Activated gamma-delta T cell treated with anti-CD3 and anti-CD28 coated beads, Interleukin-2, amount 50 U/mL, for 16 hours (primary cell): ENCODE results near the gene EIF2A.
"Not testable (repeated sequence)": the region's sequence is repeated elsewhere in the genome, so short reads cannot be mapped to it uniquely, and the experiment has no call there.

Experiments
- DNase-seq: peaks from one replicate; pipeline ENCODE4 v3.0.0-alpha.2; 2020; ENCODE audit warnings: low read depth

The EIF2A gene

GRCh38 chr3:150602426-150603152 is 56.0 kb downstream of the EIF2A start:
- DNase-seq: no peak

DNA sequence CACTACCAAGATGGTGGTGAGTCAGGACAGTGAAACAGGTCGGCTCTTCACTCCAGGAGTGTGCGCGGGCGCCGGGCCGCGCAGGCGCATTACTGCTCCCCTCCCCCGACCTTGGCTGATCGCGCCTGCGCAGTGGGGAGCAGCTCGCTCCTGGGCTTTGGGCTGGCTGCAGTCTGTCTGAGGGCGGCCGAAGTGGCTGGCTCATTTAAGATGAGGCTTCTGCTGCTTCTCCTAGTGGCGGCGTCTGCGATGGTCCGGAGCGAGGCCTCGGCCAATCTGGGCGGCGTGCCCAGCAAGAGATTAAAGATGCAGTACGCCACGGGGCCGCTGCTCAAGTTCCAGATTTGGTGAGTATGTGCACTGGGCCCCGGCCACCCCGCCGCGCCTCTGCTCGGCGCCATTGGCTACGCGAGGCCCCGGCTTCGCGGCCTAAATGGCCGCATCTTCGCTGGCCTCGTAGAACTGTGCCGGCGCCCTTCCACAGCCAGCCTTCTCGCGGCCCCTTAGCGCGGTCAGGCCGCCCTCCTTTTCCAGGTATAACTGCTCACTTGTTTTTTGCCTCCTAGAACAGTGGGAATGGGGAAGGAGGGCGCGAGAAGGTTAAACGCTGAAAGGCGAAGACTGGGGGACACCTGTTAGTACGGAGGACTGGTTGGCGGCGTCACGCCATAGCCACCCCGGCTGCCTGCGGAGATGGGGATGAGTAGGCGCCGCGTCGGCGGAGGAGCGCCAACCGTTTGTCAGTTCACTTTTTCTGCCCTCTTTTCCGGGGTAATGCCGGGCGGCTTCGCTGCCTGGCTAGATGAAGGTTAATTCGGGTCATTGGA is 56.8 kb downstream of the EIF2A start, which contains the start of gene SELENOT:
SELENOT (plus strand) TSS at position 169 of the 827 bp plus-strand sequence; CDS start at position 211, 42 bp downstream.
- peak; percentile 88 for DNase-seq

GRCh38 chr3:150603980-150604319 is 57.4 kb downstream of the EIF2A start:
- no peak for DNase-seq

DNA sequence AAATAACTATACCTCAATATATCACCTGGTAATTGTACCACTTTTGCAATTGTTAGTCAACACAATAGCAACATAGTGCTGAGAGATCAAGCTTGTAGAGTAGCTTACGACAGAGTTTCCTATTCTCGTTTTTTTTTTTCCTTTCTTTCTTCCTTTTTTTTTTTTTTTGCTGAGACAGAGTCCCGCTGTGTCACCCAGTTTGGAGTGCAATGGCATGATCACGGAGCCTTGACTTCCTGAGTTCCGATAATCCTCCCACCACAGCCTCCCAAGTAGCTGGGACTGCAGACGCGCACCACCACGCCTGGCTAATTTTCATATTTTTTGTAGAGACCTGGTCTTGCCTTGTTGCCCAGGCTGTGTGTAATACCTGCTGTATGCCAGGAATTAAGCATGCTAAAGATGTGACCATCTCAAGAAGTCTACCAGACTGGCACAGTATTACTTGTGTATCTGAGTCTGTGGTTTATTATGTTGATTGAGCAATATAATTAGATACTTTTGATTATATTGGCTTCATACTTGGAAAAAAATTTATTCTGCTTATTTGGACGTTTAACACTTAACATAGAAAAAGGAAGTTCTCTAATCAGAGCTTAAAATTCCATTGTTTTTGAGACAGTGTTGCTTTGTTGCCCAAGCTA is 59.5 kb downstream of the EIF2A start:
- DNase-seq: no peak

DNA sequence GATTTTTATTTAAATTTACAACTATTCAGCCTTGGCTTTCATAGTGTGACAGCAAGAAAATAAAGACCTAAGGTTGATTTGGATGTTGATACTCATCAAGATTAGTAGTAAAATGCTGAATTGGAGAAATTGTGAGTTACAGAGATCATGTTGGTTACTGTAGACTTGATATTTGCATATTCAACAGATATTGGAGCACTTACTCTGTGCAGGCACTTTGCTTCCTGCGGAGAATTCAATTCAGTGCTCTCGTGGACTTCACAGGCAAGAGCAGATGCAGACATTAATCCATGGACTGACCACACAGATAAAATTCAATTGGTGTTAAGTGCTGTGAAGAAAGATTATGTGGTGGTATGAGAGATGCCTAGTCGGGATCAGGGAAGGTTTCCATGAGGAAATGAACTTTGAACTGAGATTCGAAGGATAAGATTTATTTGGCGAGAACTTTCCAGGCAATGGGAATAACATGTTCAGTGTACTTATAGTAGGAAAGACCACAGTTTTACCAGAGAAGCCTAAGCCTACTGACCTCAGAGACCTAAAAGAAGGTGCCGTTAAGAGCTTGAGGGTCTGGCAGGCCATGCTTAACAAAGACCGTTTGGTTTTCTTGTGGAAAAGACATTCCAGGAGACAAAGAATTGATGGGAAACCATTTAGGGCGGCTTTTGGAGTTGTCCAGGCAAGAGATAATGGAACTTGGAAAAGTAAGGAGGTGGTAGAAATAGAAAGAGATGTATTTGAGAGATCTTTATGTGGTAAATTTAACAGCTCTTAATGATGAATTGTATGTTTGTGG is 60.9 kb downstream of the EIF2A start:
- no peak for DNase-seq

DNA sequence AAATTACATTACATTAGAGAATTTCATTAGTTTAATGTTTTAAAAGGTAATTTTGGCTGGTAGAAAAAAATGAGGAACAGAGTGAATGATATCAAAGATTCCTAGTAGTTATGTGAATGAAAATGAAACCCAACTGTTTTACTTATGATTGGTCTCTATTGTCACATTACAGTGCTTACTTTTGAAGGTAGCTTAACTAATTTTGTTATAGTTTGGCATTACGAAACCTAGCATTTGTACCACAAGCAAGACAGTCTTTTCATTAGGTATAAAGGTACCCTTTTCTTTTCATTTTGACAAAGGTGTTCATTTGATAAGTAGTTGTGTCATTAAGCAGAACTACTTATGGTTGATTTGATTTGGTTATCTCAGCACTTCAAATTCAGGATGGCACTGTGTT is 63.4 kb downstream of the EIF2A start:
- DNase-seq: no peak

- DNase-seq: no peak
Measured at GRCh38 chr3:150610785-150611184, 64.2 kb downstream of the EIF2A start.

DNA sequence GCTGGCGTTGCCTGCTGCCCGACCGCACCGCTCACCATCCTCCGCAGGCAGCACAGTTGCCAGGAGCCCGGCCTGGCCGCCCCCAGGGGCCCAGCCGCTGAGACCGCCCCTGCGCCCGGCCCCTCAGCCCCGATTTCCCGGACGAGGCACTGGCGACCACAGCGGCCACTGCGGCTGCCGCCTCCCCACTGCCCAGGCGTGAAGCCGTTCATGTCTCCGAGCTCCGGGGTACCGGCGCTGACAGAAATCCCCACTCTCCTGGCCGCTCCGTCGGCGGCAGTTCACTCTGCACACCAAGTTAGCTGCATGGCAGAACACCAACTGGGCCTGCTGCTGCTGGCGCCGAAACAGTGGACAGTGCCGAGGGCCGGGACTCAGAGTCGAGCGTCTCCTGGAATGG is 65.1 kb downstream of the EIF2A start:
- no peak for DNase-seq

DNA sequence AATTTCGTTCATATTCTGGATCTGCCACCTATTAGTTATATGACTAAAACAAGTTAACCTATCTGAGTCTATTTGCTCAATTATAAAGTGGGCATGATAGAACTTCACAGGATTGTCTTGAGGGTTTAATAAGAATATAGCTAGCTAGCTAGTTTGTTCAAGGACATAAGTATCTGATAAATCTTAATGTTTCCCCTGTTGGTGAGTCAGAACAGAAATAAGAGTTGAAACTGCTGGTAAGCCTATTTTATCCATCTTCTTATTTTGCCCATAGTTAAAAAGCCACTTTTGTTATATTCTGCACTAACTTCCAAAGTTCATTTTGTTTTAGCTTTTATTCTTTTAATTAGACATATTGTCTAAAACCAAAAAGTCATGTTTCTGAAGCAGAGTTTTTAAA is 65.9 kb downstream of the EIF2A start:
- DNase-seq: no peak

DNA sequence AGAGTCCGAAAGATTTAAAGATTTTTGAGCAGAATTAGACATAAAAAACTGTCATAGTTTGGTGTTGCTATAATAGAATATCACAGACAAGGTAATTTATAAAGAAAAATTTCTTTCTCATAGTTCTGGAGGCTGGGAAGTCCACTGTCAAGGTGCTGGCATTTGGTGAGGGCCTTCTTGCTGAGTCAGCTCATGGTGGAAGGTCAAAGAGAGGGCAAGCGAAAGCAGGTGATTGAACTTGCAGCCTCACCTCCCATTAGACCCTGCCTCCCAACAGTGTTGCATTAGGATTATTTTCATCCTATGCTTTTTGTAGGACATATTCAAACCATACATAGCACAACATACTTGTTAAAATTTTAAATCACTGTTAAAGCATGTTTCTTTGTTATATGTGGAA is 66.4 kb downstream of the EIF2A start:
- no peak for DNase-seq

- DNase-seq: no peak
Measured at GRCh38 chr3:150613709-150614480, 67.3 kb downstream of the EIF2A start.

GRCh38 chr3:150620002-150620689 is 73.6 kb downstream of the EIF2A start:
- DNase-seq: no peak

DNA sequence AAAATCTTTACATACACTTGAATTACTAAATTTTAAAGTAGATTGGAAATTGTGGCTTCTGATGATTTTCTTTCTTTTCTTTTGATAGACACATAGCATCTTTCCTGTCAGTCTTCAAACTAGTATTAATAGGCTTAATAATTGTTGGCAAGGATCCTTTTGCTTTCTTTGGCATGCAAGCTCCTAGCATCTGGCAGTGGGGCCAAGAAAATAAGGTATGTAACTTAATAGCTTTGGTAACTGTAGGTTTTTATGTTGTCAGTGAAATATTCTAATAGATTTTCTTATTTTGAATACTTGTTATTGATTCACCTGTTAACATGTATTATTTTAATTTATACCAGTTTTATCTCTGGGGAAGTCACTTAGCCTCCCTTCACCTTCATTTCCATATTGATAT is 76.4 kb downstream of the EIF2A start:
- DNase-seq: not testable (repeated sequence)

- no peak for DNase-seq
Measured at GRCh38 chr3:150623945-150624344, 77.4 kb downstream of the EIF2A start.

GRCh38 chr3:150626148-150626930 is 79.8 kb downstream of the EIF2A start:
- DNase-seq: no peak

DNA sequence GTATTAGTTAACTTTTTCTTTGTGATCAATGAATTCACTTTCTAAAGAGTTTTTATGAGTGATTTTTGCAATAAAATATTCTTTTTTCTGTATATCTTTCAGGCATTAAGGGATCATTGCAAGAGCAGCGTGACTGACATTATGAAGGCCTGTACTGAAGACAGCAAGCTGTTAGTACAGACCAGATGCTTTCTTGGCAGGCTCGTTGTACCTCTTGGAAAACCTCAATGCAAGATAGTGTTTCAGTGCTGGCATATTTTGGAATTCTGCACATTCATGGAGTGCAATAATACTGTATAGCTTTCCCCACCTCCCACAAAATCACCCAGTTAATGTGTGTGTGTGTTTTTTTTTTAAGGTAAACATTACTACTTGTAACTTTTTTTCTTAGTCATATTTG is 81.0 kb downstream of the EIF2A start:
- no peak for DNase-seq

DNA sequence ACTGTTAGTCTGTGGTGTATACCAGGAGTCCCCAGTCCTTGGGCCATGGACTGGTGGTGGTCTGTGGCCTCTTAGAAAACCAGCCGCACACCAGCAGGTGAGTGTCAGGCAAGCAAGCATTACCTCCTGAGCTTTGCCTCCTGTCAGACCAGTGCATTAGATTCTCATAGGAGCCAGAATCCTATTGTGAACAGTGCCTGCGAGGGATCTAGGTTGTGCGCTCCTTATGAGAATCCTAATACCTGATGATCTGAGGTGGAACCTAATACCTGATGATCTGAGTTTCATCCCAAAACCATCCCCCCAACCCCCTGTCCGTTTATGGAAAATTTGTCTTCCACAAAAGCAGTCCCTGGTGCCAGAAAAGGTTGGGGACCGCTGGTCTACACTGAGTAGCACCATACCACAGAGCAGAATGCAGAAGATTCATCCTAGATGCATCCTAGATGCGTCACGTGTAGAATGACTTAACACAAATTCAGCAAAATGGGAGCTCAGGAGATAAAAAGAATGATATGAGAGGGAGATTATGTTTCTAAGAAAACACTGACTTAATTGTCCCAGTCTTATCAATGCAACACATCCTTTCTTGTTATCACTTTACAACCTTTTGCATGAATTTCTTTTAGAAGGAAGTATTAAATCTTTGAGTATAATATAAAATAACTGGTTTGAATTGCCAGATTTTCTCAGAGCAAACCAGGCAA is 85.1 kb downstream of the EIF2A start:
- DNase-seq: no peak

DNA sequence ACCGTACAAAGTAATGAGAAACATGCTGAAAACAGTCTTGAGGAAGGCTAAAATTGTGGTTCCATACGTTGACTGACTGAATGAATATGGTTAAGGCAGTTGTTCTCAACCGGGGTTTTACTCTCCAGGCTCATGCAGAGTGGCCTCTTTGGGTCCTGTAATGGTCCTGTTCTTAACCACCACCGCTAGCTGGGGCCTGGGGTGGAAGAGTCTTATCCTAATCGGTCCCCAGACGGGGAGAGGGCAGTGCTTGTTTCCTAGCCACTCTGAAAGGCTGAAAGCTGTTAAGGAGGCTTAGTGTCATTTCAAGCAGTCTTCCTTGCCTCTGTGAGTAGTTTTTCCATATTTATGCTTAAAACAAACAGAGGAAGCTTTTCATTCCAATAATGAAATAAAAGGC is 88.5 kb downstream of the EIF2A start:
- no peak for DNase-seq

GRCh38 chr3:150635526-150635925 is 88.9 kb downstream of the EIF2A start:
- no peak for DNase-seq
